A549 (cell line): ENCODE data around the gene HDAC10. TPM values are rescaled to one million over a fixed set of nuclear protein-coding genes. Genes with fewer than 3 reads are reported as not detected.

Experiments used
- ATAC-seq, 2 experiments: fragments of 200-7000 bp in 1 of 2; fragments of >200 bp in 1 of 2; cut with Nextera tagmentation in 1 of 2; cut with Tn5 transposase in 1 of 2; 3 replicates each; pipeline versions ENCODE4 v1.8.0 to v1.9.1; 2018 to 2020; ENCODE audit warnings: mild to moderate bottlenecking in 1 of 2, moderate library complexity in 1 of 2
- CTCF ChIA-PET: fragments of 300-600 bp; sonication (Branson Sonifier 250); formaldehyde crosslinking; extraction: SDS; loops from one replicate; lab custom pipeline; 2021; ENCODE audit warnings: antibody characterized with exemption, inconsistent platforms; lab: Yijun Ruan, JAX
- POLR2A ChIA-PET: fragments of 350-600 bp; formaldehyde crosslinking; extraction: SDS; loops from one replicate; lab custom pipeline; 2021; ENCODE audit warnings: antibody characterized with exemption, inconsistent platforms; lab: Yijun Ruan, JAX
- DNase-seq, 2 experiments: peaks; one replicate each; pipeline versions ENCODE4 v3.0.0 to v3.0.0-alpha.2; 2011 to 2016; ENCODE audit warnings: low read depth in 1 of 2, low spot score in 1 of 2
- FAIRE-seq: peaks from 2 replicates; lab custom pipeline; 2011; peaks lifted over from hg19 to GRCh38; lab: Jason Lieb, UNC
- H3K27ac ChIP-seq, 2 experiments: fragments of >200 bp; sonication (Bioruptor Twin); formaldehyde crosslinking; 3 replicates each; pipeline ENCODE4 v1.5.1; 2016 to 2017
- H3K4me1 ChIP-seq: fragments of >200 bp; sonication (Bioruptor Twin); formaldehyde crosslinking; 3 replicates; pipeline ENCODE4 v1.6.1; 2016
- H3K4me2 ChIP-seq: fragments of >200 bp; sonication (Bioruptor Twin); formaldehyde crosslinking; 3 replicates; pipeline ENCODE4 v1.6.1; 2016
- H3K4me3 ChIP-seq: fragments of >200 bp; sonication (Bioruptor Twin); formaldehyde crosslinking; 3 replicates; pipeline ENCODE4 v1.5.1; 2016
- H3K9me3 ChIP-seq: fragments of >200 bp; sonication (Bioruptor Twin); formaldehyde crosslinking; 3 replicates; pipeline ENCODE4 v1.6.1; 2016
- CBX2 ChIP-seq: fragments of 200-600 bp; sonication (generic); IDR thresholded peaks from 2 replicates; pipeline ENCODE4 v1.6.1; 2016; ENCODE audit warnings: low read depth, mild to moderate bottlenecking, borderline replicate concordance
- CBX8 ChIP-seq: fragments of 200-600 bp; sonication (generic); IDR thresholded peaks from 2 replicates; pipeline ENCODE4 v1.6.1; 2016
- CHD4 ChIP-seq: fragments of 200-600 bp; sonication (generic); IDR thresholded peaks from 2 replicates; pipeline ENCODE4 v1.6.1; 2016; ENCODE audit warnings: antibody characterized with exemption, mild to moderate bottlenecking, borderline replicate concordance
- EHF ChIP-seq: fragments of 250-450 bp; sonication (Bioruptor Pico); IDR thresholded peaks from 2 replicates; pipeline ENCODE4 v1.5.0; 2020; ENCODE audit warnings: mild to moderate bottlenecking
- EHMT2 ChIP-seq: fragments of 200-600 bp; sonication (generic); IDR thresholded peaks from 2 replicates; pipeline ENCODE4 v1.6.1; 2016; ENCODE audit warnings: antibody characterized with exemption, low read depth, mild to moderate bottlenecking, moderate library complexity
- ESRRA ChIP-seq: fragments of 150-350 bp; IDR thresholded peaks from 2 replicates; pipeline ENCODE4 v1.6.1; 2014; ENCODE audit warnings: mild to moderate bottlenecking, low read length, borderline replicate concordance
- FOSB ChIP-seq: fragments of 250-450 bp; sonication (Bioruptor Pico); IDR thresholded peaks from 2 replicates; pipeline ENCODE4 v1.5.0; 2020; ENCODE audit warnings: mild to moderate bottlenecking, moderate library complexity
- FOSL2 ChIP-seq, 2 experiments: fragments of 450-650 bp in 1 of 2; fragments of >200 bp in 1 of 2; sonication (Bioruptor Twin) in 1 of 2; formaldehyde crosslinking; IDR thresholded peaks; 2 replicates each; pipeline versions ENCODE4 v1.5.0 to v1.6.1; 2016 to 2020; ENCODE audit warnings: mild to moderate bottlenecking in 1 of 2, moderate library complexity in 1 of 2
- GATA3 ChIP-seq: IDR thresholded peaks from 2 replicates; pipeline ENCODE4 v1.6.1; 2012; ENCODE audit warnings: borderline replicate concordance
- HEYL ChIP-seq: fragments of 250-450 bp; sonication (Bioruptor Pico); IDR thresholded peaks from 2 replicates; pipeline ENCODE4 v1.8.0; 2021; ENCODE audit warnings: mild to moderate bottlenecking, moderate library complexity
- HOXB5 ChIP-seq: fragments of 250-450 bp; sonication (Bioruptor Pico); IDR thresholded peaks from 2 replicates; pipeline ENCODE4 v1.5.0; 2020; ENCODE audit warnings: mild to moderate bottlenecking, moderate library complexity
- JUN ChIP-seq, 2 experiments: fragments of >200 bp; sonication (Bioruptor Twin); formaldehyde crosslinking; IDR thresholded peaks; 2 replicates in 1 of 2; 3 replicates in 1 of 2; pipeline ENCODE4 v1.6.1; 2016 to 2017
- JUNB ChIP-seq: fragments of >200 bp; sonication (Bioruptor Twin); formaldehyde crosslinking; IDR thresholded peaks from 2 replicates; pipeline ENCODE4 v1.6.1; 2016
- KDM5A ChIP-seq: fragments of 200-600 bp; sonication (generic); IDR thresholded peaks from 2 replicates; pipeline ENCODE4 v1.6.1; 2016; ENCODE audit warnings: antibody characterized with exemption, mild to moderate bottlenecking
- MAFK ChIP-seq: fragments of 450-650 bp; IDR thresholded peaks from 2 replicates; pipeline ENCODE4 v1.6.1; 2014; ENCODE audit not compliant: partially characterized antibody
- MAX ChIP-seq: IDR thresholded peaks from 2 replicates; pipeline ENCODE4 v1.6.1; 2012
- MYC ChIP-seq: IDR thresholded peaks from 2 replicates; pipeline ENCODE4 v1.6.1; 2012; ENCODE audit warnings: mild to moderate bottlenecking, inconsistent platforms, low read length, improper control_type of control experiment, borderline replicate concordance
- NFE2L2 ChIP-seq: fragments of 150-350 bp; conservative IDR thresholded peaks from 2 replicates; pipeline ENCODE4 v1.6.1; 2014; ENCODE audit warnings: low read length
- NPAS2 ChIP-seq: fragments of 250-450 bp; sonication (Bioruptor Pico); IDR thresholded peaks from 2 replicates; pipeline ENCODE4 v1.8.0; 2022; ENCODE audit warnings: mild to moderate bottlenecking, moderate library complexity, borderline replicate concordance
- PHF8 ChIP-seq: fragments of 200-600 bp; sonication (generic); IDR thresholded peaks from 2 replicates; pipeline ENCODE4 v1.6.1; 2016; ENCODE audit warnings: low read depth, mild to moderate bottlenecking, antibody characterized with exemption, moderate library complexity, borderline replicate concordance
- POLR2A ChIP-seq: IDR thresholded peaks from 2 replicates; pipeline ENCODE4 v1.6.1; 2012; ENCODE audit warnings: mild to moderate bottlenecking, low read length
- POLR2AphosphoS2 ChIP-seq: conservative IDR thresholded peaks from 2 replicates; pipeline ENCODE4 v1.6.1; 2012; ENCODE audit warnings: low read length, improper control_type of control experiment, inconsistent platforms
- TFCP2L1 ChIP-seq: fragments of 250-450 bp; sonication (Bioruptor Pico); IDR thresholded peaks from 2 replicates; pipeline ENCODE4 v1.5.0; 2021; ENCODE audit warnings: mild to moderate bottlenecking
- WGBS: methylation state at CpG from one replicate; pipeline ENCODE4 v1.1.6; 2017; ENCODE audit errors: missing lambda C conversion rate; 5-methylcytosine and 5-hydroxymethylcytosine counted together
- polyA plus RNA-seq, 4 experiments: library from polyadenylated mRNA; depleted of rRNA in 3 of 4; stranded (reverse); fragments of >200 nt; fragmentation: RNase III in 1 of 4; extraction: RNeasy Plus Mini Kit Qiagen cat#74134 plus additional on column Dnase treatment in 1 of 4; gene quantifications; 2 replicates in 3 of 4; 3 replicates in 1 of 4; pipeline ENCODE4 v1.2.3, GENCODE V29; 2011 to 2017
- TF ChIP-seq, protein P1 (sequence below): fragments of >200 bp; sonication (Bioruptor Twin); formaldehyde crosslinking; IDR thresholded peaks from 3 replicates; pipeline ENCODE4 v1.5.1; 2016
- TF ChIP-seq, protein P2 (sequence below): fragments of 250-450 bp; sonication (Bioruptor Pico); IDR thresholded peaks from 2 replicates; pipeline ENCODE4 v1.5.0; 2021; ENCODE audit warnings: mild to moderate bottlenecking, moderate library complexity, borderline replicate concordance
- TF ChIP-seq, protein P3 (sequence below): IDR thresholded peaks from 2 replicates; pipeline ENCODE4 v1.6.1; 2012; ENCODE audit warnings: low read depth, borderline replicate concordance

Gene HDAC10
- polyA plus RNA-seq, 2 of the 4 experiments (the other 2 are of a cell fraction), result 2.4 to 12.0 TPM

DNA sequence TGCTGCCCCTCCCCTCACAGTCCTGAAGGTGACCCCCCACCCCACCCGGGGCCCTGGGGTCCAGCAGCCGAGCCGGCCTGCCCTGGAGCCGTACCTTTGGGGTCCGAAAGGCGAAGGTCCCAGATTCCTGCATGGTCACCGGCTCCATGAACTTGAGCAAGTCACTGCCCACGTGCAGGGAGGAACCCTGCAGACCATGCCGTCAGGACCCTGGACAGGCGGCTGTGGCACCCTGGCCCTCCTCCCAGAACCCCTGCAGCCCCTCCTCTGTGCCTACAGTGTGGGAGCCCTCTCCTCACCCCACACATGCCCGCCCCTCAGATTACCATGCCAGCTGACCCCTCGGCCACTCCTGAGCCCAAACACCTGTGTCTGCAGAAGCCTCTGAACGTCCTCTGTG is 33.4 kb upstream of the HDAC10 start:
- TF ChIP-seq, protein P1, sequence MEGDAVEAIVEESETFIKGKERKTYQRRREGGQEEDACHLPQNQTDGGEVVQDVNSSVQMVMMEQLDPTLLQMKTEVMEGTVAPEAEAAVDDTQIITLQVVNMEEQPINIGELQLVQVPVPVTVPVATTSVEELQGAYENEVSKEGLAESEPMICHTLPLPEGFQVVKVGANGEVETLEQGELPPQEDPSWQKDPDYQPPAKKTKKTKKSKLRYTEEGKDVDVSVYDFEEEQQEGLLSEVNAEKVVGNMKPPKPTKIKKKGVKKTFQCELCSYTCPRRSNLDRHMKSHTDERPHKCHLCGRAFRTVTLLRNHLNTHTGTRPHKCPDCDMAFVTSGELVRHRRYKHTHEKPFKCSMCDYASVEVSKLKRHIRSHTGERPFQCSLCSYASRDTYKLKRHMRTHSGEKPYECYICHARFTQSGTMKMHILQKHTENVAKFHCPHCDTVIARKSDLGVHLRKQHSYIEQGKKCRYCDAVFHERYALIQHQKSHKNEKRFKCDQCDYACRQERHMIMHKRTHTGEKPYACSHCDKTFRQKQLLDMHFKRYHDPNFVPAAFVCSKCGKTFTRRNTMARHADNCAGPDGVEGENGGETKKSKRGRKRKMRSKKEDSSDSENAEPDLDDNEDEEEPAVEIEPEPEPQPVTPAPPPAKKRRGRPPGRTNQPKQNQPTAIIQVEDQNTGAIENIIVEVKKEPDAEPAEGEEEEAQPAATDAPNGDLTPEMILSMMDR, result no peak
- no peak for TF ChIP-seq MAFK
- no peak for FAIRE-seq
- Histone ChIP-seq H3K4me1 (peaks cover 17% of the 10 kb centered on the region), H3K4me3 (no peak overlapping the region), H3K27ac (no peak overlapping the region), H3K4me2 (no peak overlapping the region), H3K9me3 (no peaks in the 10 kb centered on the region)
- ChIA-PET CTCF (no interaction called here), POLR2A (no interaction called here)
- no peak for DNase-seq
- 100% methylated on average over 3 of the region's 13 CpGs for WGBS
- ATAC-seq, result no peak

DNA sequence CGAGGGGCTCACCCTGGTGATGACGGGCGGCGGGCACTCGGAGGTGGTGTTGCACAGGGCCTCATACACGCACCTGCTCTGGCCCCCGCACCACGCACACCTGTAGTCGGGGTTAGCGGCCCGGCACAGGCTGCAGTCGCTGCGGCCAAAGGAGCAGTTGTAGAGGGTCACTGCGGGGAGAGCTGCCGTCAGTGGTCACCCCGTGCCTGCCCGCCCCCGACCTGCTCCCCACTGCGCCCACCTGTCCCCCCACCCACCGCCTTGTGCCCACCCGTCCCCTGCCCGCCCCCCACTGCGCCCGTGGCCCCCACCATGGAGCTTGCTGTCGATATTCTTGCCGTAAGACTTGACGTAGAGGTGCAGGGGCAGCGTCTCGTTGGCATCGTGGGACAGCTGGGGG is 32.8 kb upstream of the HDAC10 start:
- Histone ChIP-seq H3K9me3 (no peaks in the 10 kb centered on the region), H3K4me1 (peaks cover 17% of the 10 kb centered on the region), H3K4me3 (no peak overlapping the region), H3K4me2 (no peak overlapping the region), H3K27ac (peak overlapping the region in 1 of 2 experiments; percentile 92; a peak in 2 of 6 replicates)
- WGBS, result 97% methylated on average over 15 of the region's 30 CpGs
- ATAC-seq, result no peak
- DNase-seq, result no peak
- POLR2A ChIA-PET, result no interaction called here
- TF ChIP-seq HOXB5 (CRISPR knock-in tag) (no peak), JUNB (no peak), POLR2AphosphoS2 (no peak), NPAS2 (no peak), TFCP2L1 (no peak), FOSL2 (IDR thresholded peaks at IDR 0.05) (no peak), FOSL2 (CRISPR knock-in tag; IDR thresholded peaks at IDR 0.05) (no peak), MYC (no peak), POLR2A (no peak)
- TF ChIP-seq, protein P2, sequence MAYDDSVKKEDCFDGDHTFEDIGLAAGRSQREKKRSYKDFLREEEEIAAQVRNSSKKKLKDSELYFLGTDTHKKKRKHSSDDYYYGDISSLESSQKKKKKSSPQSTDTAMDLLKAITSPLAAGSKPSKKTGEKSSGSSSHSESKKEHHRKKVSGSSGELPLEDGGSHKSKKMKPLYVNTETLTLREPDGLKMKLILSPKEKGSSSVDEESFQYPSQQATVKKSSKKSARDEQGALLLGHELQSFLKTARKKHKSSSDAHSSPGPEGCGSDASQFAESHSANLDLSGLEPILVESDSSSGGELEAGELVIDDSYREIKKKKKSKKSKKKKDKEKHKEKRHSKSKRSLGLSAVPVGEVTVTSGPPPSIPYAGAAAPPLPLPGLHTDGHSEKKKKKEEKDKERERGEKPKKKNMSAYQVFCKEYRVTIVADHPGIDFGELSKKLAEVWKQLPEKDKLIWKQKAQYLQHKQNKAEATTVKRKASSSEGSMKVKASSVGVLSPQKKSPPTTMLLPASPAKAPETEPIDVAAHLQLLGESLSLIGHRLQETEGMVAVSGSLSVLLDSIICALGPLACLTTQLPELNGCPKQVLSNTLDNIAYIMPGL (CRISPR knock-in tag), result no peak
- TF ChIP-seq, protein P3, sequence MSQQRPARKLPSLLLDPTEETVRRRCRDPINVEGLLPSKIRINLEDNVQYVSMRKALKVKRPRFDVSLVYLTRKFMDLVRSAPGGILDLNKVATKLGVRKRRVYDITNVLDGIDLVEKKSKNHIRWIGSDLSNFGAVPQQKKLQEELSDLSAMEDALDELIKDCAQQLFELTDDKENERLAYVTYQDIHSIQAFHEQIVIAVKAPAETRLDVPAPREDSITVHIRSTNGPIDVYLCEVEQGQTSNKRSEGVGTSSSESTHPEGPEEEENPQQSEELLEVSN, result no peak
- FAIRE-seq, result no peak
- CTCF ChIA-PET, result interaction anchor here (1.1 kb wide), 1 partner anchor 18 kb away, joined by 3 read pairs; no protein-coding TSS in a partner anchor

GRCh38 chr22:50282361-50283155 is 31.5 kb upstream of the HDAC10 start:
- 80% methylated on average over 3 of the region's 45 CpGs for WGBS
- no peak overlapping the region for H3K4me3 ChIP-seq
- POLR2A ChIA-PET, result interaction anchor here (0.9 to 1.3 kb wide), 2 partner anchors 11 to 23 kb away, joined by 3 to 7 read pairs; no protein-coding TSS in a partner anchor
- no peak for FAIRE-seq
- H3K27ac ChIP-seq, result peak overlapping the region; percentile 73 to 92
- DNase-seq, result peak; percentile 69 to 73
- CTCF ChIA-PET, result interaction anchor here (1.0 to 1.3 kb wide), 4 partner anchors 10 to 44 kb away, joined by 3 to 5 read pairs (median 3); partner anchors contain the start of gene PLXNB2
- H3K9me3 ChIP-seq, result no peaks in the 10 kb centered on the region
- TF ChIP-seq MYC (no peak), MAX (0 out of 2 replicates have a peak, but pooled peaks have one; percentile 16), FOSL2 (IDR thresholded peaks at IDR 0.05) (no peak), FOSL2 (CRISPR knock-in tag; IDR thresholded peaks at IDR 0.05) (peak; percentile 63), CBX2 (no peak), EHMT2 (no peak), PHF8 (no peak), NFE2L2 (no peak), CHD4 (no peak), EHF (CRISPR knock-in tag) (no peak), FOSB (CRISPR knock-in tag) (no peak), CBX8 (no peak), JUN (IDR thresholded peaks at IDR 0.05) (peak in 1 of 2 experiments; percentile 25; a peak in 1 of 5 replicates), POLR2A (no peak), KDM5A (no peak), HEYL (CRISPR knock-in tag) (no peak), ESRRA (no peak), GATA3 (no peak)
- TF ChIP-seq, protein P1, result no peak
- TF ChIP-seq, all 56 proteins: peak for 3
- H3K4me2 ChIP-seq, result peak overlapping the region; percentile 65
- peak; percentile 53 to 82; a peak in 4 of 6 replicates for ATAC-seq
- H3K4me1 ChIP-seq, result peaks cover 17% of the 10 kb centered on the region
